Measurements from ENCODE around the gene BCLAF3.

The BCLAF3 gene

DNA sequence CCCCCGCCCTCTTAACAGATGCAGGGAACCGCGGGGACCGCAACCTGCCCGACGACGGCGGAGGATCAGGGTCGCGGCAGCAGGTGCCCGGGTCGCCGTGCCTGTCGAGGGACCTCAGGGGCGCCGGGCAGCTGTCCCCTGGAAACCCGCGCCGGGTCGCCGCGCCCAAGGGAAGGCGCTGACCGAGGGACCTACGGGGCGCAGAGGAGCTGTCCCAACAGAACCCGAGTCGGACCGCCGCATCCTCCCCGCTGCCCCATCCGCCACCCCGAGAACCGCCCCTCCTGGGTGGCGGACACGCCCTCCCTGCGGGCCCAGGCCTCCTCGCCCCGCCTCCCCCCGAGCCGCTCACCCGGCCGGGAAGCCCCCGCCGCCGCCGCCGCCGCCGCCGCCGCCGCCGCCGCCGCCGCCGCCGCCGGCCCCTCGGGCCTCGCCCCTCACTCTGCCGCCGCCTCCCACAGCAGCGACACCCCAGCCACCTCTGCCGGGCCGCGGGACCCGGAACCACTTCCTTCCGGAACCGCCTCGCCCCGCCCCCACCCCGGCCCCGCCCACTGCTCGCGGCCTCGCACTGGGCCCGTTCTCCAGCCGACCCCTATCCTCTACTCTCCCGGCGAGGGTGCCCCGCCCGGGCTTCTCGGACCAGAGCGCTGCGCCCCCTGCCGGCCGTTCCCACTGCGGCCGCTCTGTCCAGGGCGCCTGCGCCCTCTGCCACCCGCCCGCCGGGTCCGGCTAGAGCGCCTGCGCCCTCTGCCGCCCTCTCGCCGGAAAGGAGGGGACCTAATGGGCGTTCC lies at the start of gene BCLAF3 (continued):
- TF ChIP-seq, protein P1, sequence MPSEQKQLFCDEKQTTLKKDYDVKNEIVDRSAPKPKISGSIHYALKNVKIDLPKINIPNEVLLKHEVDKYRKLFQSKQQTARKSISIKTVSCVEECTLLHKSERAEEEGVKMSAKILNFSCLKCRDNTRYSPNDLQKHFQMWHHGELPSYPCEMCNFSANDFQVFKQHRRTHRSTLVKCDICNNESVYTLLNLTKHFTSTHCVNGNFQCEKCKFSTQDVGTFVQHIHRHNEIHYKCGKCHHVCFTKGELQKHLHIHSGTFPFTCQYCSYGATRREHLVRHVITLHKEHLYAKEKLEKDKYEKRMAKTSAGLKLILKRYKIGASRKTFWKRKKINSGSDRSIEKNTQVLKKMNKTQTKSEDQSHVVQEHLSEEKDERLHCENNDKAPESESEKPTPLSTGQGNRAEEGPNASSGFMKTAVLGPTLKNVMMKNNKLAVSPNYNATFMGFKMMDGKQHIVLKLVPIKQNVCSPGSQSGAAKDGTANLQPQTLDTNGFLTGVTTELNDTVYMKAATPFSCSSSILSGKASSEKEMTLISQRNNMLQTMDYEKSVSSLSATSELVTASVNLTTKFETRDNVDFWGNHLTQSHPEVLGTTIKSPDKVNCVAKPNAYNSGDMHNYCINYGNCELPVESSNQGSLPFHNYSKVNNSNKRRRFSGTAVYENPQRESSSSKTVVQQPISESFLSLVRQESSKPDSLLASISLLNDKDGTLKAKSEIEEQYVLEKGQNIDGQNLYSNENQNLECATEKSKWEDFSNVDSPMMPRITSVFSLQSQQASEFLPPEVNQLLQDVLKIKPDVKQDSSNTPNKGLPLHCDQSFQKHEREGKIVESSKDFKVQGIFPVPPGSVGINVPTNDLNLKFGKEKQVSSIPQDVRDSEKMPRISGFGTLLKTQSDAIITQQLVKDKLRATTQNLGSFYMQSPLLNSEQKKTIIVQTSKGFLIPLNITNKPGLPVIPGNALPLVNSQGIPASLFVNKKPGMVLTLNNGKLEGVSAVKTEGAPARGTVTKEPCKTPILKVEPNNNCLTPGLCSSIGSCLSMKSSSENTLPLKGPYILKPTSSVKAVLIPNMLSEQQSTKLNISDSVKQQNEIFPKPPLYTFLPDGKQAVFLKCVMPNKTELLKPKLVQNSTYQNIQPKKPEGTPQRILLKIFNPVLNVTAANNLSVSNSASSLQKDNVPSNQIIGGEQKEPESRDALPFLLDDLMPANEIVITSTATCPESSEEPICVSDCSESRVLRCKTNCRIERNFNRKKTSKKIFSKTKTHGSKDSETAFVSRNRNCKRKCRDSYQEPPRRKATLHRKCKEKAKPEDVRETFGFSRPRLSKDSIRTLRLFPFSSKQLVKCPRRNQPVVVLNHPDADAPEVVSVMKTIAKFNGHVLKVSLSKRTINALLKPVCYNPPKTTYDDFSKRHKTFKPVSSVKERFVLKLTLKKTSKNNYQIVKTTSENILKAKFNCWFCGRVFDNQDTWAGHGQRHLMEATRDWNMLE (tag by site-specific recombination; conservative IDR thresholded peaks at IDR 0.05; ENCODE audit: low read depth) = no peak
- no peak; the same call in none of the 2 replicates for TF ChIP-seq SP3 (tag by site-specific recombination; IDR thresholded peaks at IDR 0.05)
- TF ChIP-seq, protein P2, sequence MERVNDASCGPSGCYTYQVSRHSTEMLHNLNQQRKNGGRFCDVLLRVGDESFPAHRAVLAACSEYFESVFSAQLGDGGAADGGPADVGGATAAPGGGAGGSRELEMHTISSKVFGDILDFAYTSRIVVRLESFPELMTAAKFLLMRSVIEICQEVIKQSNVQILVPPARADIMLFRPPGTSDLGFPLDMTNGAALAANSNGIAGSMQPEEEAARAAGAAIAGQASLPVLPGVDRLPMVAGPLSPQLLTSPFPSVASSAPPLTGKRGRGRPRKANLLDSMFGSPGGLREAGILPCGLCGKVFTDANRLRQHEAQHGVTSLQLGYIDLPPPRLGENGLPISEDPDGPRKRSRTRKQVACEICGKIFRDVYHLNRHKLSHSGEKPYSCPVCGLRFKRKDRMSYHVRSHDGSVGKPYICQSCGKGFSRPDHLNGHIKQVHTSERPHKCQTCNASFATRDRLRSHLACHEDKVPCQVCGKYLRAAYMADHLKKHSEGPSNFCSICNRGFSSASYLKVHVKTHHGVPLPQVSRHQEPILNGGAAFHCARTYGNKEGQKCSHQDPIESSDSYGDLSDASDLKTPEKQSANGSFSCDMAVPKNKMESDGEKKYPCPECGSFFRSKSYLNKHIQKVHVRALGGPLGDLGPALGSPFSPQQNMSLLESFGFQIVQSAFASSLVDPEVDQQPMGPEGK (tag by site-specific recombination; IDR thresholded peaks at IDR 0.05) = peak; percentile 42
- no peak for TF ChIP-seq ZNF391 (tag by site-specific recombination; IDR thresholded peaks at IDR 0.05; ENCODE audit: borderline replicate concordance, low read depth)
- no peak for TF ChIP-seq ZNF423 (tag by site-specific recombination; IDR thresholded peaks at IDR 0.05)
- no peak for TF ChIP-seq ZNF529 (tag by site-specific recombination; IDR thresholded peaks at IDR 0.05; ENCODE audit: insufficient replicate concordance)
- no peak for TF ChIP-seq ZFP41 (tag by site-specific recombination; IDR thresholded peaks at IDR 0.05; ENCODE audit: borderline replicate concordance)
- 0 out of 2 replicates have a peak, but pooled peaks have one; percentile 7 for TF ChIP-seq ZNF341 (tag by site-specific recombination; IDR thresholded peaks at IDR 0.05; ENCODE audit: low read depth)
- TF ChIP-seq HOXD13 (CRISPR knock-in tag; IDR thresholded peaks at IDR 0.05; ENCODE audit: borderline replicate concordance) = no peak
- TF ChIP-seq, protein P3, sequence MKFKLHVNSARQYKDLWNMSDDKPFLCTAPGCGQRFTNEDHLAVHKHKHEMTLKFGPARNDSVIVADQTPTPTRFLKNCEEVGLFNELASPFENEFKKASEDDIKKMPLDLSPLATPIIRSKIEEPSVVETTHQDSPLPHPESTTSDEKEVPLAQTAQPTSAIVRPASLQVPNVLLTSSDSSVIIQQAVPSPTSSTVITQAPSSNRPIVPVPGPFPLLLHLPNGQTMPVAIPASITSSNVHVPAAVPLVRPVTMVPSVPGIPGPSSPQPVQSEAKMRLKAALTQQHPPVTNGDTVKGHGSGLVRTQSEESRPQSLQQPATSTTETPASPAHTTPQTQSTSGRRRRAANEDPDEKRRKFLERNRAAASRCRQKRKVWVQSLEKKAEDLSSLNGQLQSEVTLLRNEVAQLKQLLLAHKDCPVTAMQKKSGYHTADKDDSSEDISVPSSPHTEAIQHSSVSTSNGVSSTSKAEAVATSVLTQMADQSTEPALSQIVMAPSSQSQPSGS (tag by site-specific recombination; IDR thresholded peaks at IDR 0.05; ENCODE audit: low read depth) = no peak
- TF ChIP-seq, protein P4, sequence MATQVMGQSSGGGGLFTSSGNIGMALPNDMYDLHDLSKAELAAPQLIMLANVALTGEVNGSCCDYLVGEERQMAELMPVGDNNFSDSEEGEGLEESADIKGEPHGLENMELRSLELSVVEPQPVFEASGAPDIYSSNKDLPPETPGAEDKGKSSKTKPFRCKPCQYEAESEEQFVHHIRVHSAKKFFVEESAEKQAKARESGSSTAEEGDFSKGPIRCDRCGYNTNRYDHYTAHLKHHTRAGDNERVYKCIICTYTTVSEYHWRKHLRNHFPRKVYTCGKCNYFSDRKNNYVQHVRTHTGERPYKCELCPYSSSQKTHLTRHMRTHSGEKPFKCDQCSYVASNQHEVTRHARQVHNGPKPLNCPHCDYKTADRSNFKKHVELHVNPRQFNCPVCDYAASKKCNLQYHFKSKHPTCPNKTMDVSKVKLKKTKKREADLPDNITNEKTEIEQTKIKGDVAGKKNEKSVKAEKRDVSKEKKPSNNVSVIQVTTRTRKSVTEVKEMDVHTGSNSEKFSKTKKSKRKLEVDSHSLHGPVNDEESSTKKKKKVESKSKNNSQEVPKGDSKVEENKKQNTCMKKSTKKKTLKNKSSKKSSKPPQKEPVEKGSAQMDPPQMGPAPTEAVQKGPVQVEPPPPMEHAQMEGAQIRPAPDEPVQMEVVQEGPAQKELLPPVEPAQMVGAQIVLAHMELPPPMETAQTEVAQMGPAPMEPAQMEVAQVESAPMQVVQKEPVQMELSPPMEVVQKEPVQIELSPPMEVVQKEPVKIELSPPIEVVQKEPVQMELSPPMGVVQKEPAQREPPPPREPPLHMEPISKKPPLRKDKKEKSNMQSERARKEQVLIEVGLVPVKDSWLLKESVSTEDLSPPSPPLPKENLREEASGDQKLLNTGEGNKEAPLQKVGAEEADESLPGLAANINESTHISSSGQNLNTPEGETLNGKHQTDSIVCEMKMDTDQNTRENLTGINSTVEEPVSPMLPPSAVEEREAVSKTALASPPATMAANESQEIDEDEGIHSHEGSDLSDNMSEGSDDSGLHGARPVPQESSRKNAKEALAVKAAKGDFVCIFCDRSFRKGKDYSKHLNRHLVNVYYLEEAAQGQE (tag by site-specific recombination; IDR thresholded peaks at IDR 0.05) = peak; percentile 71; the same call in 1 of the 2 replicates
- TF ChIP-seq SETDB1 (IDR thresholded peaks at IDR 0.05; ENCODE audit: insufficient read length, low read length) = no peak
- TF ChIP-seq, protein P5, sequence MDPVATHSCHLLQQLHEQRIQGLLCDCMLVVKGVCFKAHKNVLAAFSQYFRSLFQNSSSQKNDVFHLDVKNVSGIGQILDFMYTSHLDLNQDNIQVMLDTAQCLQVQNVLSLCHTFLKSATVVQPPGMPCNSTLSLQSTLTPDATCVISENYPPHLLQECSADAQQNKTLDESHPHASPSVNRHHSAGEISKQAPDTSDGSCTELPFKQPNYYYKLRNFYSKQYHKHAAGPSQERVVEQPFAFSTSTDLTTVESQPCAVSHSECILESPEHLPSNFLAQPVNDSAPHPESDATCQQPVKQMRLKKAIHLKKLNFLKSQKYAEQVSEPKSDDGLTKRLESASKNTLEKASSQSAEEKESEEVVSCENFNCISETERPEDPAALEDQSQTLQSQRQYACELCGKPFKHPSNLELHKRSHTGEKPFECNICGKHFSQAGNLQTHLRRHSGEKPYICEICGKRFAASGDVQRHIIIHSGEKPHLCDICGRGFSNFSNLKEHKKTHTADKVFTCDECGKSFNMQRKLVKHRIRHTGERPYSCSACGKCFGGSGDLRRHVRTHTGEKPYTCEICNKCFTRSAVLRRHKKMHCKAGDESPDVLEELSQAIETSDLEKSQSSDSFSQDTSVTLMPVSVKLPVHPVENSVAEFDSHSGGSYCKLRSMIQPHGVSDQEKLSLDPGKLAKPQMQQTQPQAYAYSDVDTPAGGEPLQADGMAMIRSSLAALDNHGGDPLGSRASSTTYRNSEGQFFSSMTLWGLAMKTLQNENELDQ (tag by site-specific recombination; IDR thresholded peaks at IDR 0.05; ENCODE audit: low read depth) = no peak
- no peak for TF ChIP-seq ZNF169 (tag by site-specific recombination; IDR thresholded peaks at IDR 0.05)
- TF ChIP-seq ZNF664 (tag by site-specific recombination; IDR thresholded peaks at IDR 0.05) = no peak
- TF ChIP-seq GLIS2 (tag by site-specific recombination; IDR thresholded peaks at IDR 0.05) = peak; percentile 44; the same call in 1 of the 2 replicates
- 0 out of 2 replicates have a peak, but pooled peaks have one; percentile 25 for TF ChIP-seq KLF16 (tag by site-specific recombination; IDR thresholded peaks at IDR 0.05)
- TF ChIP-seq, protein P6, sequence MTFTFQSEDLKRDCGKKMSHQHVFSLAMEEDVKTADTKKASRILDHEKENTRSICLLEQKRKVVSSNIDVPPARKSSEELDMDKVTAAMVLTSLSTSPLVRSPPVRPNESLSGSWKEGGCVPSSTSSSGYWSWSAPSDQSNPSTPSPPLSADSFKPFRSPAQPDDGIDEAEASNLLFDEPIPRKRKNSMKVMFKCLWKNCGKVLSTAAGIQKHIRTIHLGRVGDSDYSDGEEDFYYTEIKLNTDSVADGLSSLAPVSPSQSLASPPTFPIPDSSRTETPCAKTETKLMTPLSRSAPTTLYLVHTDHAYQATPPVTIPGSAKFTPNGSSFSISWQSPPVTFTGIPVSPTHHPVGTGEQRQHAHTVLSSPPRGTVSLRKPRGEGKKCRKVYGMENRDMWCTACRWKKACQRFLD (tag by site-specific recombination; IDR thresholded peaks at IDR 0.05) = no peak
- no peak for TF ChIP-seq ZNF184 (tag by site-specific recombination; IDR thresholded peaks at IDR 0.05)
- TF ChIP-seq ZNF335 (tag by site-specific recombination; conservative IDR thresholded peaks at IDR 0.05) = peak; percentile 85
